Prostate gland (tissue), 2 donors: Measurements from ENCODE around the gene PPP2R3C. TPM values are rescaled to one million over a fixed set of nuclear protein-coding genes. Genes with fewer than 3 reads are reported as not detected.
"Not testable (repeated sequence)": the region's sequence is repeated elsewhere in the genome, so short reads cannot be mapped to it uniquely, and the experiment has no call there.

Experiments used
- DNase-seq: peaks from one replicate; pipeline ENCODE4 v3.0.0-alpha.2; 2019; ENCODE audit warnings: low spot score
- H3K27ac ChIP-seq, 2 donors: fragments of 200-600 bp; sonication (generic); 2 replicates each; pipeline ENCODE4 v1.5.1; 2017 to 2019
- H3K27me3 ChIP-seq: fragments of 200-600 bp; sonication (generic); replicated peaks from 2 replicates; pipeline ENCODE4 v1.5.1; 2019; ENCODE audit not compliant: insufficient read depth
- H3K36me3 ChIP-seq, 2 donors: fragments of 200-600 bp; sonication (generic); 1 replicate in 1 of 2; 2 replicates in 1 of 2; pipeline versions ENCODE4 v1.5.1 to v1.8.1; 2017 to 2019
- H3K4me1 ChIP-seq: fragments of 200-600 bp; sonication (generic); replicated peaks from 2 replicates; pipeline ENCODE4 v1.5.1; 2019
- H3K4me3 ChIP-seq, 2 donors: fragments of 200-600 bp; sonication (generic); 2 replicates each; pipeline ENCODE4 v1.5.1; 2017 to 2019
- H3K9me3 ChIP-seq: fragments of 200-600 bp; sonication (generic); 2 replicates; pipeline ENCODE4 v1.5.1; 2017
- CTCF ChIP-seq, 4 experiments: fragments of 200-600 bp in 2 of 4; fragments of 450-650 bp in 2 of 4; sonication (generic) in 2 of 4; IDR thresholded peaks; 1 replicate in 3 of 4; 2 replicates in 1 of 4; pipeline ENCODE4 v1.5.1; 2016 to 2019; ENCODE audit warnings: antibody characterized with exemption in 4 of 4, mild to moderate bottlenecking in 2 of 4, moderate library complexity in 2 of 4
- POLR2A ChIP-seq: fragments of 450-650 bp; IDR thresholded peaks from one replicate; pipeline ENCODE4 v1.6.1; 2016; ENCODE audit warnings: antibody characterized with exemption, mild to moderate bottlenecking
- POLR2AphosphoS5 ChIP-seq: sonication (generic); formaldehyde crosslinking; IDR thresholded peaks from one replicate; pipeline ENCODE4 v1.6.1; 2017; ENCODE audit warnings: antibody characterized with exemption
- WGBS: methylation state at CpG from one replicate; pipeline ENCODE4 v1.1.5; 2018; 5-methylcytosine and 5-hydroxymethylcytosine counted together
- intact Hi-C: fragments of 100-400 bp; cut with DNase I; formaldehyde crosslinking; loops from one replicate; pipeline ENCODE4 v1.14.2; 2022
- total RNA-seq, 2 donors: library from RNA; depleted of rRNA; stranded (reverse); fragments of >200 nt; gene quantifications; one replicate each; pipeline ENCODE4 v1.1.0, GENCODE V29; 2016

PPP2R3C gene
- total RNA-seq, 2 donors from 2014 or later: 16.1 to 20.9 TPM

- TF ChIP-seq CTCF (IDR thresholded peaks at IDR 0.05): no peak
- TF ChIP-seq POLR2AphosphoS5: no peak
- TF ChIP-seq POLR2A: no peak
- no peaks in the 10 kb centered on the region for H3K9me3 ChIP-seq
- H3K4me1 ChIP-seq: peaks cover 2% of the 10 kb centered on the region
- H3K27me3 ChIP-seq: no peaks in the 10 kb centered on the region
- H3K27ac ChIP-seq: no peak overlapping the region
- H3K36me3 ChIP-seq: no peaks in the 10 kb centered on the region
- DNase-seq: no peak
- H3K4me3 ChIP-seq: no peak overlapping the region
- WGBS: 72% methylated on average over 1 of the region's 1 CpG
- intact Hi-C loops: no loop called here
Measured at GRCh38 chr14:35073486-35073885, 48.3 kb downstream of the PPP2R3C start.

DNA sequence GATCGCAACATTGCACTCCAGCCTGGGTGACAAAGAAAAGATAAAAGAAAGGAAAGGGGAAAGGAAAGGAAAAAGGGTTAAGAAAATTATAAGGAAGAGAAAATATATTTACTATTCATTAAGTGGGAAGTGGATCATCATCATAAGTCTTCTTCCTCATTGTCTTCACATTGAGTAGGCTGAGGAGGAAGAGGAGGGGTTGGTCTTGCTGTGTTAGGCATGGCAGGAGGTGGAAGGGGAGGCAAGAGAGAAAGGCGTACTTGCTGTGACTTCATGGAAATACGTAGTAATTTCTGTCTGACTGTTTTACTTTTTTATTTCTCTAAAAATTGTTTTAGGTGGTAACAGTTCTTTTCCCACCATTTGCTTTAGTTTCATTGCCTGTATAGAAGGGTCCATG, 49.6 kb downstream of the PPP2R3C start:
- Histone ChIP-seq H3K4me3 (no peak overlapping the region), H3K27ac (no peak overlapping the region), H3K27me3 (no peaks in the 10 kb centered on the region), H3K4me1 (peaks cover 2% of the 10 kb centered on the region), H3K9me3 (no peaks in the 10 kb centered on the region), H3K36me3 (no peaks in the 10 kb centered on the region)
- intact Hi-C loops: no loop called here
- WGBS: 93% methylated on average over 3 of the region's 3 CpGs
- no peak for DNase-seq
- TF ChIP-seq CTCF (IDR thresholded peaks at IDR 0.05) (no peak), POLR2A (no peak), POLR2AphosphoS5 (no peak)

- 76% methylated on average over 4 of the region's 4 CpGs for WGBS
- Histone ChIP-seq H3K36me3 (no peaks in the 10 kb centered on the region), H3K27ac (peak overlapping the region; percentile 55 to 64)
Measured at GRCh38 chr14:35068238-35069012, 53.4 kb downstream of the PPP2R3C start.

DNA sequence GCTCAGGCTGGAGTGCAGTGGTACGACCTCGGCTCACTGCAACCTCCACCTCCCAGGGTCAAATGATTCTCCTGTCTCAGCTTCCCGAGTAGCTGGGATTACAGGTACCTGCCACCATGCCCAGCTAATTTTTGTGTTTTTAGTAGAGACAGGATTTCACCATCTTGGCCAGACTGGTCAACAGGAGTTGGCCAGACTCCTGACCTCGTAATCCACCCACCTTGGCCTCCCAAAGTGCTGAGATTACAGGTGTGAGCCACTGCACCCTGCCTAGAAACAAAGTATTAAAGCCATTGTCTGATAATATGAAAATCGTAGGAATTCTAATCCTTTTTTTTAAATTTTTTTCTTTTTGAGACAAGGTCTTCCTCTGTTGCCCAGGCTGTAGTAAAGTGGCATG, 56.1 kb downstream of the PPP2R3C start:
- intact Hi-C loops, DNase-seq: not testable (repeated sequence)
- WGBS: 84% methylated on average over 5 of the region's 5 CpGs

More at GRCh38 chr14:35068238-35069012, 53.4 kb downstream of the PPP2R3C start:
- no peaks in the 10 kb centered on the region for H3K27me3 ChIP-seq
- H3K4me1 ChIP-seq: peaks cover 2% of the 10 kb centered on the region
- TF ChIP-seq POLR2A (no peak), POLR2AphosphoS5 (peak; percentile 83), CTCF (IDR thresholded peaks at IDR 0.05) (no peak)
- peak; percentile 39 for DNase-seq
- intact Hi-C loops: no loop called here
- no peak overlapping the region for H3K4me3 ChIP-seq
- H3K9me3 ChIP-seq: no peaks in the 10 kb centered on the region

GRCh38 chr14:35061113-35061791, 60.5 kb downstream of the PPP2R3C start:
- peak overlapping the region in 1 of 2 donors; percentile 21 for H3K27ac ChIP-seq
- H3K4me3 ChIP-seq, H3K27me3 ChIP-seq, intact Hi-C loops, H3K36me3 ChIP-seq, H3K4me1 ChIP-seq, H3K9me3 ChIP-seq, DNase-seq: not testable (repeated sequence)
- 85% methylated on average over 1 of the region's 1 CpG for WGBS

More for the DNA sequence above, 56.1 kb downstream of the PPP2R3C start:
- H3K36me3 ChIP-seq, H3K4me3 ChIP-seq, H3K9me3 ChIP-seq, H3K27ac ChIP-seq, H3K4me1 ChIP-seq, H3K27me3 ChIP-seq: not testable (repeated sequence)

DNA sequence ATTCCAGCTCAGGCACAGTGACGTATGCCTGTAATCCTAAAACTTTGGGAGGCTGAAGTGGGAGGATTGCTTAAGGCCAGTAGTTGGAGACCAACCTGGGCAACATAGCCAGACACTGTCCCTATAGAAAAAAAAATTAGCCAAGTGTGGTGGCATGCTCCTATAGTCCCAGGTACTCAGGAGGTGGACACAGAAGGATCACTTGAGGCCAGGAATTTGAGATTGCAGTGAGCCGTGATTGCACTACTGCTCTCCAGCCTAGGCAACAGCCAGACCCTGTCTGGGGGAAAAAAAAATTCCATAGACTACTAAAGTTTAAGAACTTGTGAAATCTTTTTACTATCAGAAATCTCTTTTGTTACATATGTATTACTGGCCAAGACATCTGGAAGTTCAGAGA, 69.2 kb downstream of the PPP2R3C start:
- no peaks in the 10 kb centered on the region for H3K27me3 ChIP-seq
- H3K9me3 ChIP-seq: no peaks in the 10 kb centered on the region
- WGBS: 92% methylated on average over 2 of the region's 2 CpGs
- intact Hi-C loops: no loop called here
- H3K4me3 ChIP-seq: no peak overlapping the region
- H3K4me1 ChIP-seq: no peaks in the 10 kb centered on the region
- no peak for TF ChIP-seq POLR2AphosphoS5
- DNase-seq: no peak
- peak overlapping the region; percentile 84 to 98 for H3K27ac ChIP-seq
- no peaks in the 10 kb centered on the region for H3K36me3 ChIP-seq
